H1 (cell line): ENCODE measurements around the gene THRB.

ENCODE experiments used
- CREB1 ChIP-seq: IDR thresholded peaks from 2 replicates; pipeline ENCODE4 v1.6.1; 2012; ENCODE audit warnings: inconsistent platforms
- EZH2 ChIP-seq: fragments of 200-600 bp; sonication (generic); IDR thresholded peaks from 2 replicates; pipeline ENCODE4 v1.7.1; 2012; ENCODE audit warnings: low read depth, mild to moderate bottlenecking, moderate library complexity, low read length, inconsistent platforms; ENCODE audit not compliant: severe bottlenecking
- RXRA ChIP-seq: IDR thresholded peaks from 2 replicates; pipeline ENCODE4 v1.6.1; 2011; ENCODE audit warnings: low read depth, mild to moderate bottlenecking, low read length, moderate library complexity; ENCODE audit not compliant: insufficient read depth
- SUZ12 ChIP-seq: fragments of 200-600 bp; sonication (generic); IDR thresholded peaks from 2 replicates; pipeline ENCODE4 v1.6.1; 2012; ENCODE audit warnings: mild to moderate bottlenecking, inconsistent platforms, low read length, moderate library complexity, mixed read lengths
- TF ChIP-seq, protein P1 (sequence below): fragments of 300-600 bp; sonication (generic); IDR thresholded peaks from 2 replicates; pipeline ENCODE4 v1.7.1; 2012; ENCODE audit warnings: low read length, moderate library complexity, mild to moderate bottlenecking, inconsistent platforms; ENCODE audit not compliant: insufficient replicate concordance
- TF ChIP-seq, protein P2 (sequence below): IDR thresholded peaks from 2 replicates; pipeline ENCODE4 v1.6.1; 2012; ENCODE audit warnings: inconsistent platforms
- TF ChIP-seq, protein P3 (sequence below), 3 experiments: IDR thresholded peaks; 1 replicate in 2 of 3; 2 replicates in 1 of 3; pipeline versions ENCODE4 v1.5.1 to v1.6.1; 2011; ENCODE audit warnings: low read length in 3 of 3, mild to moderate bottlenecking in 3 of 3, inconsistent platforms in 2 of 3, low read depth in 1 of 3, moderate library complexity in 1 of 3; ENCODE audit not compliant: insufficient read depth in 1 of 3; ENCODE audit errors: control extremely low read depth in 1 of 3

GRCh38 chr3:24451461-24452099 lies 43.1 kb downstream of the THRB start:
- TF ChIP-seq SUZ12 (no peak), RXRA (no peak), CREB1 (no peak), EZH2 (no peak)
- TF ChIP-seq, protein P1, sequence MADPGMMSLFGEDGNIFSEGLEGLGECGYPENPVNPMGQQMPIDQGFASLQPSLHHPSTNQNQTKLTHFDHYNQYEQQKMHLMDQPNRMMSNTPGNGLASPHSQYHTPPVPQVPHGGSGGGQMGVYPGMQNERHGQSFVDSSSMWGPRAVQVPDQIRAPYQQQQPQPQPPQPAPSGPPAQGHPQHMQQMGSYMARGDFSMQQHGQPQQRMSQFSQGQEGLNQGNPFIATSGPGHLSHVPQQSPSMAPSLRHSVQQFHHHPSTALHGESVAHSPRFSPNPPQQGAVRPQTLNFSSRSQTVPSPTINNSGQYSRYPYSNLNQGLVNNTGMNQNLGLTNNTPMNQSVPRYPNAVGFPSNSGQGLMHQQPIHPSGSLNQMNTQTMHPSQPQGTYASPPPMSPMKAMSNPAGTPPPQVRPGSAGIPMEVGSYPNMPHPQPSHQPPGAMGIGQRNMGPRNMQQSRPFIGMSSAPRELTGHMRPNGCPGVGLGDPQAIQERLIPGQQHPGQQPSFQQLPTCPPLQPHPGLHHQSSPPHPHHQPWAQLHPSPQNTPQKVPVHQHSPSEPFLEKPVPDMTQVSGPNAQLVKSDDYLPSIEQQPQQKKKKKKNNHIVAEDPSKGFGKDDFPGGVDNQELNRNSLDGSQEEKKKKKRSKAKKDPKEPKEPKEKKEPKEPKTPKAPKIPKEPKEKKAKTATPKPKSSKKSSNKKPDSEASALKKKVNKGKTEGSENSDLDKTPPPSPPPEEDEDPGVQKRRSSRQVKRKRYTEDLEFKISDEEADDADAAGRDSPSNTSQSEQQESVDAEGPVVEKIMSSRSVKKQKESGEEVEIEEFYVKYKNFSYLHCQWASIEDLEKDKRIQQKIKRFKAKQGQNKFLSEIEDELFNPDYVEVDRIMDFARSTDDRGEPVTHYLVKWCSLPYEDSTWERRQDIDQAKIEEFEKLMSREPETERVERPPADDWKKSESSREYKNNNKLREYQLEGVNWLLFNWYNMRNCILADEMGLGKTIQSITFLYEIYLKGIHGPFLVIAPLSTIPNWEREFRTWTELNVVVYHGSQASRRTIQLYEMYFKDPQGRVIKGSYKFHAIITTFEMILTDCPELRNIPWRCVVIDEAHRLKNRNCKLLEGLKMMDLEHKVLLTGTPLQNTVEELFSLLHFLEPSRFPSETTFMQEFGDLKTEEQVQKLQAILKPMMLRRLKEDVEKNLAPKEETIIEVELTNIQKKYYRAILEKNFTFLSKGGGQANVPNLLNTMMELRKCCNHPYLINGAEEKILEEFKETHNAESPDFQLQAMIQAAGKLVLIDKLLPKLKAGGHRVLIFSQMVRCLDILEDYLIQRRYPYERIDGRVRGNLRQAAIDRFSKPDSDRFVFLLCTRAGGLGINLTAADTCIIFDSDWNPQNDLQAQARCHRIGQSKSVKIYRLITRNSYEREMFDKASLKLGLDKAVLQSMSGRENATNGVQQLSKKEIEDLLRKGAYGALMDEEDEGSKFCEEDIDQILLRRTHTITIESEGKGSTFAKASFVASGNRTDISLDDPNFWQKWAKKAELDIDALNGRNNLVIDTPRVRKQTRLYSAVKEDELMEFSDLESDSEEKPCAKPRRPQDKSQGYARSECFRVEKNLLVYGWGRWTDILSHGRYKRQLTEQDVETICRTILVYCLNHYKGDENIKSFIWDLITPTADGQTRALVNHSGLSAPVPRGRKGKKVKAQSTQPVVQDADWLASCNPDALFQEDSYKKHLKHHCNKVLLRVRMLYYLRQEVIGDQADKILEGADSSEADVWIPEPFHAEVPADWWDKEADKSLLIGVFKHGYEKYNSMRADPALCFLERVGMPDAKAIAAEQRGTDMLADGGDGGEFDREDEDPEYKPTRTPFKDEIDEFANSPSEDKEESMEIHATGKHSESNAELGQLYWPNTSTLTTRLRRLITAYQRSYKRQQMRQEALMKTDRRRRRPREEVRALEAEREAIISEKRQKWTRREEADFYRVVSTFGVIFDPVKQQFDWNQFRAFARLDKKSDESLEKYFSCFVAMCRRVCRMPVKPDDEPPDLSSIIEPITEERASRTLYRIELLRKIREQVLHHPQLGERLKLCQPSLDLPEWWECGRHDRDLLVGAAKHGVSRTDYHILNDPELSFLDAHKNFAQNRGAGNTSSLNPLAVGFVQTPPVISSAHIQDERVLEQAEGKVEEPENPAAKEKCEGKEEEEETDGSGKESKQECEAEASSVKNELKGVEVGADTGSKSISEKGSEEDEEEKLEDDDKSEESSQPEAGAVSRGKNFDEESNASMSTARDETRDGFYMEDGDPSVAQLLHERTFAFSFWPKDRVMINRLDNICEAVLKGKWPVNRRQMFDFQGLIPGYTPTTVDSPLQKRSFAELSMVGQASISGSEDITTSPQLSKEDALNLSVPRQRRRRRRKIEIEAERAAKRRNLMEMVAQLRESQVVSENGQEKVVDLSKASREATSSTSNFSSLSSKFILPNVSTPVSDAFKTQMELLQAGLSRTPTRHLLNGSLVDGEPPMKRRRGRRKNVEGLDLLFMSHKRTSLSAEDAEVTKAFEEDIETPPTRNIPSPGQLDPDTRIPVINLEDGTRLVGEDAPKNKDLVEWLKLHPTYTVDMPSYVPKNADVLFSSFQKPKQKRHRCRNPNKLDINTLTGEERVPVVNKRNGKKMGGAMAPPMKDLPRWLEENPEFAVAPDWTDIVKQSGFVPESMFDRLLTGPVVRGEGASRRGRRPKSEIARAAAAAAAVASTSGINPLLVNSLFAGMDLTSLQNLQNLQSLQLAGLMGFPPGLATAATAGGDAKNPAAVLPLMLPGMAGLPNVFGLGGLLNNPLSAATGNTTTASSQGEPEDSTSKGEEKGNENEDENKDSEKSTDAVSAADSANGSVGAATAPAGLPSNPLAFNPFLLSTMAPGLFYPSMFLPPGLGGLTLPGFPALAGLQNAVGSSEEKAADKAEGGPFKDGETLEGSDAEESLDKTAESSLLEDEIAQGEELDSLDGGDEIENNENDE = no peak
- TF ChIP-seq, protein P2, sequence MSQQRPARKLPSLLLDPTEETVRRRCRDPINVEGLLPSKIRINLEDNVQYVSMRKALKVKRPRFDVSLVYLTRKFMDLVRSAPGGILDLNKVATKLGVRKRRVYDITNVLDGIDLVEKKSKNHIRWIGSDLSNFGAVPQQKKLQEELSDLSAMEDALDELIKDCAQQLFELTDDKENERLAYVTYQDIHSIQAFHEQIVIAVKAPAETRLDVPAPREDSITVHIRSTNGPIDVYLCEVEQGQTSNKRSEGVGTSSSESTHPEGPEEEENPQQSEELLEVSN = no peak
- TF ChIP-seq, protein P3, sequence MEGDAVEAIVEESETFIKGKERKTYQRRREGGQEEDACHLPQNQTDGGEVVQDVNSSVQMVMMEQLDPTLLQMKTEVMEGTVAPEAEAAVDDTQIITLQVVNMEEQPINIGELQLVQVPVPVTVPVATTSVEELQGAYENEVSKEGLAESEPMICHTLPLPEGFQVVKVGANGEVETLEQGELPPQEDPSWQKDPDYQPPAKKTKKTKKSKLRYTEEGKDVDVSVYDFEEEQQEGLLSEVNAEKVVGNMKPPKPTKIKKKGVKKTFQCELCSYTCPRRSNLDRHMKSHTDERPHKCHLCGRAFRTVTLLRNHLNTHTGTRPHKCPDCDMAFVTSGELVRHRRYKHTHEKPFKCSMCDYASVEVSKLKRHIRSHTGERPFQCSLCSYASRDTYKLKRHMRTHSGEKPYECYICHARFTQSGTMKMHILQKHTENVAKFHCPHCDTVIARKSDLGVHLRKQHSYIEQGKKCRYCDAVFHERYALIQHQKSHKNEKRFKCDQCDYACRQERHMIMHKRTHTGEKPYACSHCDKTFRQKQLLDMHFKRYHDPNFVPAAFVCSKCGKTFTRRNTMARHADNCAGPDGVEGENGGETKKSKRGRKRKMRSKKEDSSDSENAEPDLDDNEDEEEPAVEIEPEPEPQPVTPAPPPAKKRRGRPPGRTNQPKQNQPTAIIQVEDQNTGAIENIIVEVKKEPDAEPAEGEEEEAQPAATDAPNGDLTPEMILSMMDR (IDR thresholded peaks at IDR 0.05; ENCODE audit: control extremely low read depth in 1 of 3, insufficient read depth in 1 of 3, low read depth in 1 of 3, low read length in 3 of 3) = no peak
